ENCODE results near the gene ATF6.

- TF ChIP-seq CTCF (IDR thresholded peaks at IDR 0.05; ENCODE audit: low read depth, low read length, poor library complexity, severe bottlenecking) (no peak), EZH2phosphoT487 (IDR thresholded peaks at IDR 0.05; ENCODE audit: borderline replicate concordance, low read length) (no peak)
Observed at GRCh38 chr1:162011337-162012012, 245.4 kb downstream of the ATF6 start.

Measured in DOHH2 (cell line).